CD4-positive, alpha-beta T cell treated with Interferon gamma for 1 hour (primary cell): ENCODE measurements around the gene CAMSAP1.
"Not testable (repeated sequence)": the region's sequence is repeated elsewhere in the genome, so short reads cannot be mapped to it uniquely, and the experiment has no call there.

ENCODE experiments used
- DNase-seq: peaks from one replicate; pipeline ENCODE4 v3.0.0-alpha.2; 2020

CAMSAP1 gene

GRCh38 chr9:135919318-135919890 is 12.1 kb upstream of the CAMSAP1 start:
- DNase-seq, result no peak

GRCh38 chr9:135916227-135916626 is 8.9 kb upstream of the CAMSAP1 start:
- not testable (repeated sequence) for DNase-seq

DNA sequence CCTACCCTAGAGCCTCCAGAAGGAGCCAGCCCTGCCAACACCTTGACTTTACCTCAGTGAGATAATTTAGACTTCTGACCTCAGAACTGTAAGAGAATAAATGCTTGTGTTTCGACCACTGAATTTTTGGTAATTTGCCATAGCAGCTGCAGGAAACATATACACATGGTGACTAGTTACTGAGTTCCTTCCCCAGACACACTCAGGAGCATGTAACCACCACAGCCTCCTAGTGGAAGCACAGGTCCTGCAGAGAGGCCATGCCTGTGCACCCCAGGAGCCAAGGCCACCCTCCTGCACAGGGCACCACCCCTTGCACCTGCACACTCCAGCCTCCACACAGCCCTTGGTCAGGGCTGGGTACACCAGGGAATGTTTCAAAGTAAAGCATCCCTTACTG is 7.6 kb upstream of the CAMSAP1 start:
- DNase-seq, result no peak

- not testable (repeated sequence) for DNase-seq
Observed at GRCh38 chr9:135911233-135911632, 3.9 kb upstream of the CAMSAP1 start.

GRCh38 chr9:135910757-135911156 is 3.4 kb upstream of the CAMSAP1 start:
- DNase-seq, result no peak

GRCh38 chr9:135910216-135910615 is 2.9 kb upstream of the CAMSAP1 start:
- DNase-seq, result no peak

- no peak for DNase-seq
Observed at GRCh38 chr9:135909371-135909770, 2.0 kb upstream of the CAMSAP1 start.

DNA sequence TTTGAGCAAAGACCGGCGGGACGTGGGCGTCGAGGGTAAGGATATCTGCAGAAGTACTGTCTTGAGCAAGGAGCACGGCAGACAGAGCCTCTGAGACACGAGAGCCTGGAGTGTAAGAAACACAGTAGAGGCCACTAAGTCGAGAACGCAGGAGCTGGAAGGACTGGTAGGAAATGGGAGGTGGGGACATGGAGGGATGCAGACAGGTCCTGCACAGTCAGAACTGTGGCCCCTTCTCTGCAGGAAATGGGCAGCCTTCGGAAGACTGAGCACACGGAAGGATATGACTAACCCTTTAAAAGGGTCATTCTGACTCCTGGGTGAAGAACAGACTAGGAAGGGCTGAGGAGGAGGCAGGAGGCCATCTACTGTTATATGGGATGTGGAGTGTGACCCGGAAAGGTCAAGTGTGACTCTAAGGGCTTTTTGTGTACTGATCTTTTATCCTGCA is 1.4 kb upstream of the CAMSAP1 start:
- no peak for DNase-seq

- no peak for DNase-seq
Observed at GRCh38 chr9:135908093-135908753, 877 bp upstream of the CAMSAP1 start.

DNA sequence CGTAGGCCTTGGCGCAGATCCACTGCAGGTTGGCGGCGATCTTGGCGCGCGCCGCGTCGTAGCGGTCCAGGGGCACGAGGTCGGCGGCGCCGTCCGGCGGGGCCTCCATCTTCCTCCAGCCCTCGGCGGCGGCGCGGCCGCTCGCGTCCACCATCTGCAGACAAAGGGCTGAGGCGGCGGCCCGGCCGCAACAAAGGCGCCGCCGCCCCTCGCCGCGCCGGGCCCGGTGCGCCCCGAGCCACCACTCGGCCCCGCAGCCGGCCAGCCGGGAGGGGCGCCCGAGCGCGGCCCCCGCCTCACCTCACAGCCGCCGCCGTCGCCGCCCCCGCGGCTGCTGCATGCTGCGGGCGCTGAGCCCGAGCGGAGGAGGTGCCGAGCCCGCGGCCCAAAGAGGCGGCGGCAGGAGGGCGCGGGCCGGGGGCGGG is 328 bp downstream of the CAMSAP1 start:
- DNase-seq, result no peak

DNA sequence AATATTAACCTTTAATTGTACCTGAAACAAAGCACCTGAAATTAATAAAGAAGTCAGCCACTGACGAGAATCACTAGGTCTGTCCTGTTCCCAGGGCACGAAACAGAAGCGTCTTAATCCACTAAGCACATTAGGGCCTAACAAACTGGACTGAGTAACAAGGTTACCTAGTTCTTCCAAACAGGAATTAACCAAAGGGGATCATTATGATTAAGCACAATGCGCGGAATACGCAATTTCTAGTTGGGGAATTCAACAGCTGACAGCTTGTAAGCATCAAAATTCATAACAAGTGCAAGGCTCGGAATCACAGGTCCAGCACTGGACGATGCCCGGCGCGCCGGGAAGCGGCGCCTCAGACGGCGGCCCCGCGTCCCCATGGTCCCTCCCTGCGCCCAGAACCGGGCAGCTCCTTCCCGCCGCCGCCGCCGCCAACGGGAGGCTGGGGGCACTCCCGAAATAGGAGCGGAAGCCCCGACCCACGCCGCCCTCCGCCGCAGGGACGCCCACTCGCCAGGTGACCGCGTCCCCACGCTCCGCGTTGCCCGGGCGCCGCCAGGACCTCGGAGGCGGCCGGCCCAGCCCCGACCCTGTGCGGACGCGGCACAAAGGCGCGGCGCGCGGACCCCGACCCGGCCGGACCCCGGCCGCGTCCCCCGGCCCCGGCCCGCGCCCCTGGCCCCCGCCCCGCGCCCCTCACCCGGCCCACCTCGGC is 898 bp downstream of the CAMSAP1 start:
- DNase-seq, result no peak

DNA sequence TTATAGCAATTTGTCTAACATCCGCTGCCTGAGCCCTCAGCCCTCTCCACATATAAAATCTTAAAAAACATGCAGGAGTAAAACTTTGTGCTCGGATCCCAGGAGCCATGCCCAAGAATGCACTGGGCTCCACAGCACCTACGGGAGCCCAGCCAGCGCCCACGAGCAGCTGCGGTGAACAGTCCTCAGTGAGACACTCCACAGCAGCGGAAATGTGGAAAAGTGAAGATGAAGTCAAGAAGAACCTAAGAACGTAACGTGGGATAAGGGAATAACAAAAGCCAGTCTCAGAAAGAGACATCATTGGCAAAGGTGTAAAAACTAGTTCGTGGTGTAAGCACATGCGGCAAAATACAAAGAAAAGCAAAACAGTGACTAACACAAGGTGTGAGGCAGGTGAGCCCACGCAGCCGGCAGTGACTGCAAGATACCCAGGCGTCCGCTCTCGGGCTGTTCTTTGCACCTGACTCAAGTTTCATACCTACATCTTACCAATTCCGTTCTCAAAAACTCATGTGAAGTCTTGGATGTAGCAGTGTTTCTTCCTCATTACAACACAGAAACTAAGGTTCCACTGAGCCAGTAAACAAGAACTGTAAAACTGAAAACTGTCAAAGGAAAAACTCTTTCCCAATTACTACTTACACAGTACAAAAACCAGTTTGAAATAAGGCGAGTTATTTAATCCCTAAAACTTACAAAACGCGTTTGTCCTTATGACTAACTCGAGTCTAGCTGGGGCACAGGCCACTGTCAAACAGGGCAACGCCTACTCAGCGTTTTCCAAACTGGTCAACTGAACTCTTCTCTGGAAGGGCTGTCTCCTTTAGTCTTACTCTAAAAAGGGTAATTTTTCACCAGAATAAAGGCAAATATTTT is 1.7 kb downstream of the CAMSAP1 start:
- DNase-seq, result no peak

- no peak for DNase-seq
Observed at GRCh38 chr9:135903786-135904520, 3.4 kb downstream of the CAMSAP1 start.

DNA sequence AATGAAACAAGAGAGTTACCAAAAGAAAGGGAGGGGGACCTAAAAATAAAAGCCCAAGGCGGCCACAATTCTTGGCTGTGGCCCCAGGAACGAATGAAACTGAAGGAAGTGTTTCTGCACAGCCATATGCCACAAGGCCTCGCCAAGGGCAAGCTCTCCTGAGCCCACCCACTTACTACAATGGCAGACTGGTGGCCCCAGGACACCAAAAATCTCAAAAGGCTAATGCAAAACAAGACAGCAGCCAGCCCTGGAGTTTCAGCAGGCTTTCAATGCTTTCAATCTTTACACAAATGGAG is 4.0 kb downstream of the CAMSAP1 start:
- no peak for DNase-seq

DNA sequence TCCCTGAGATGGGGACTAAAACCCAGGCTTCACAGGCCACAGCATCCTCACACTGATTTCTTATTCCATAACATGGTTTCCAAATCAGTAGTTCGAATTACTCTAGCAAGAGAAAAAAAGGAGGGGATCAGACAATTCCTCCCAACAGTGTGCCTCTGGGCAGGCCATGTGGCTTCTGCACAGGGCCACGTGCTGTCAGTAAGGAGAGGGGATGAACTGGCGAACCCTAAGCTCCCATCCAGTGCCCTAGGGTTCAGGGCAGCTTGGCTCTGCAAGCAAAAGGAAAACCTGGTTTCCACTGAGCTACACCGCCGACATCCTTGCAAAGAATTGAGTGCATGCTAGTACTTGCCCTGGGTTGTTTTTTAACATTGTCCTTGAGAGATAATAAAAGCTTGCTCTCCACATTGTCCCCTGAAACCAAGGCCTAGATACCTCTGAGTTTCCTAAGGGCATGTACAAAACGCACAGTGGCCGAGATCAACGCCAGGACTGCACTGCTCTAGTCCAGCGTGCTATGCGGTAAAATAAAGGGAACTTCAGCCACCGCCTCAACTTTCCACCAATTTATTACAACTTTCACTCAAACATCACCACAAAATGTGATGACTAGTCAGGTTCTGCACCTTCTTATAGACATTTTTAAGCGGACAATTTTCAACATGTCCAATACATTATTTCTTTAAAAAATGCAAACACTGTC is 4.5 kb downstream of the CAMSAP1 start:
- no peak for DNase-seq

DNA sequence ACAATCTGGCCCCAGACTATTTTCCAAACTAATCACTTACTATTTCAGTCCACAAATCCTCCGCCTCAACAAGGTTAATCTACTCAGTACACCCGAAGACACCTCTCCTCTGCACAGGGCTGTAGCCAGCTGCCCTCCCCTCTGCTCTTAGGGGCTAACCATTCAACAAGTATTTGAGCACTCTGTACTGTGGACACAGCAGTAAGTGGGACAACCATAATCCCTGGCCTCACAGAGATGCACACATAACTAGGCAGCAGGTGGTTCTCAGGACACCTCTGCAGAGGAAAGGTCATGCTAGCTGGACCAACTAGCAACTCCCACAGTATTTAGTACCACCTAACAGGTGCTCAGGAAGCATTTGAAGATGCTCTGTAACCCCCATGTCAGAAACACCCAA is 5.5 kb downstream of the CAMSAP1 start:
- no peak for DNase-seq

- no peak for DNase-seq
Observed at GRCh38 chr9:135901031-135901758, 6.2 kb downstream of the CAMSAP1 start.

DNA sequence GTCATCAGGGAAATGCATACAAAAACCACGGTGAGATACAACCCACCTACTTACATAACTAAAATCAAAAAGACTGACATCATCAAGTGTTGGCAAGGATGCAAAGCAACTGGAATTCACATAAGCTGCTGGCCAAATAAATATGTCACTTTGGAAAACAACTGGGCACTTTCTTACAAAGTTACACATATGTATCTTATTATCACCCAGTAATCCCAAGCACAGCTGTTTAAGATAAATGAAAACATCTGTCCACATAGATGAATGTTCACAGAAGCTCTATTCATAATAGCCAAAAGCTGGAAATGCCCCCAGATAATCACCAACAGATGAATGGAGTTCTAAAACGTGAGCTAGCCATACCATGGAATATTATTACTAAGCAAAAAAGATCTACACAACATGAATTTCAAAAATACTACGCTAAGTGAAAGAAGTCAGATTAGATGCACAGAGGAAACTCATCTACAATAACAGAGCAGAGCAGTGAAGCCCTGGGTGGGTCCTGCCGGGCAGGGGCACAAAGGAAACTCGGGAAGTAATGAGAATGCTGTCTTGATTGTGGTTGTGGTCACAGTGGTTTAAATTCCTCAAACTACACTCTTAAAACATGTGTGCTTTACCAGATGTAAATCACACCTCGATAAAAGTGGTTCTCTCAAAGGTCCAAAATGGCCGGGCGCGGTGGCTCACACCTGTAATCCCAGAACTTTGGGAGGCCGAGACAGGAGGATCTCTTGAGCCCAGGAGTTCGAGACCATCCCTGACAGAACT is 8.5 kb downstream of the CAMSAP1 start:
- no peak for DNase-seq

GRCh38 chr9:135896626-135897025 is 10.7 kb downstream of the CAMSAP1 start:
- DNase-seq, result no peak

DNA sequence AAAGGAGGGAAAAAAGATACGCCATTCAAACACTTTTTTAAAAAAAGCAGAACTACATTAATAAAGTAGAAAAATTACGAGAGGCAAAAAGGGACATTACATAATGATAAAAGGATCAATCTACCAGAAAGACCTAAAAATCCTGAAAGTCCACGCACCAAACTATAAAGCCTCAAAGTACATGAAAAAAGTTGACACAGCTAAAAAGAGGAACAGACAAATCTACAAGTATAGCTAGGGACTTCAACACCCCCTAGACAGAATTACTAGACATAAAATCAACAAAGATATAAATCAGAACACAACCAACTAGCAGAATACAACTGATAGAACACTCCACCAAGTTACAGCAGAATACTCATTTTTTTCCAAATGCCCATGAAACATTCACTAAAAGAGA is 11.1 kb downstream of the CAMSAP1 start:
- DNase-seq, result no peak
